Measurements from ENCODE around the gene TRPV6.
A peak's percentile ranks its signal among the peaks of the same experiment; 100 is the strongest.

Gene TRPV6

DNA sequence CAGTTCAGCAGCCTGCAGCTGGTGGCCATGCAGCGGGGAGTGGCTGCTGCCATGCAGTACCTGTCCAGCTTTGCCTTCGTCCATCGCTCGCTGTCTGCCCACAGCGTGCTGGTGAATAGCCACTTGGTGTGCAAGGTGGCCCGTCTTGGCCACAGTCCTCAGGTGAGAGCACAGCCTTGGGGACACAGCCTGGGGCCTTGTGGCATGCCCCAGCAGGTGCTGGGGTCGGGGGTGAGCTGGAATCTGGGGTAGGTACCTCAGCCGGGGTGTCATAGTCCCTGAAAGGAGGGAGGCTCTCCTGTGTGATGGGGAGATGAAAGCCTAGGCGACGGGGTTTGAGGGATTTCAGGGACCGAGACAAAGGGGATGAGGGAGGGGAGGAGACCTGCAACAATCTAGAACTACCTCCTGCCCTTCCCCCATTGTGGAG is 16.5 kb downstream of the TRPV6 start:
- DNase-seq (ENCODE audit: low read depth): no peak

- DNase-seq (ENCODE audit: low read depth): no peak
Observed at GRCh38 chr7:142868188-142868985, 17.2 kb downstream of the TRPV6 start.

GRCh38 chr7:142867398-142868187 is 18.0 kb downstream of the TRPV6 start:
- no peak for DNase-seq (ENCODE audit: low read depth)

DNA sequence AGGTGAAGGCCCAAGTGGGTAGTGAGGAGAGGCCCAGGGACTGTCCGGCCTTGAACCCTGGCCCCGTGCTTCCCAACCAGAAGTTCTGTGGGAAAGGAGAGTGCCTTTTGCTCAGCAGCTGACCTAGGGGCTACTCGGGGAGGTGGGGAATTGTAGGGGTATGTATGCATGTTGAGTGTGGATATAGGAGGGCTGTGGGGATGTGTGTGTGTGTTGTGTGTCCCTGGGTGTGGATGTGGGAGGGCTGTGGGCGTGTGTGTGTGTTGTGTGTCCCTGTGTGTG is 18.5 kb downstream of the TRPV6 start:
- DNase-seq (ENCODE audit: low read depth): no peak

GRCh38 chr7:142866361-142867096 is 19.0 kb downstream of the TRPV6 start:
- no peak for DNase-seq (ENCODE audit: low read depth)

DNA sequence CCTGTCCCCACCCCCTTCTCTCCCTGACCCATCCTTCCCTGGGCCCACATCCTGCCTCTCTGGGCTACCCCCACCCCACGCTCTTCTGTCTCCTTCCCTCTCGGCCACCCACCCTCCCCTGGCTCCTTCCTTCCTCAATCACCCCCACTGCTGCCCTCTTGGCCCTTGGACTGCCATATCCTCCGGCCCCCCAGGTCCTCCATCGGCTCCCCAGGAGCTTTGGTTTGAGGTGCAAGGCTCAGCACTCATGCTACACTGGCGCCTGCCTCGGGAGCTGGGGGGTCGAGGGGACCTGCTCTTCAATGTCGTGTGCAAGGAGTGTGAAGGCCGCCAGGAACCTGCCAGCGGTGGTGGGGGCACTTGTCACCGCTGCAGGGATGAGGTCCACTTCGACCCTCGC is 19.8 kb downstream of the TRPV6 start:
- DNase-seq (ENCODE audit: low read depth): no peak

GRCh38 chr7:142864980-142865747 is 20.4 kb downstream of the TRPV6 start:
- no peak for DNase-seq (ENCODE audit: low read depth)

DNA sequence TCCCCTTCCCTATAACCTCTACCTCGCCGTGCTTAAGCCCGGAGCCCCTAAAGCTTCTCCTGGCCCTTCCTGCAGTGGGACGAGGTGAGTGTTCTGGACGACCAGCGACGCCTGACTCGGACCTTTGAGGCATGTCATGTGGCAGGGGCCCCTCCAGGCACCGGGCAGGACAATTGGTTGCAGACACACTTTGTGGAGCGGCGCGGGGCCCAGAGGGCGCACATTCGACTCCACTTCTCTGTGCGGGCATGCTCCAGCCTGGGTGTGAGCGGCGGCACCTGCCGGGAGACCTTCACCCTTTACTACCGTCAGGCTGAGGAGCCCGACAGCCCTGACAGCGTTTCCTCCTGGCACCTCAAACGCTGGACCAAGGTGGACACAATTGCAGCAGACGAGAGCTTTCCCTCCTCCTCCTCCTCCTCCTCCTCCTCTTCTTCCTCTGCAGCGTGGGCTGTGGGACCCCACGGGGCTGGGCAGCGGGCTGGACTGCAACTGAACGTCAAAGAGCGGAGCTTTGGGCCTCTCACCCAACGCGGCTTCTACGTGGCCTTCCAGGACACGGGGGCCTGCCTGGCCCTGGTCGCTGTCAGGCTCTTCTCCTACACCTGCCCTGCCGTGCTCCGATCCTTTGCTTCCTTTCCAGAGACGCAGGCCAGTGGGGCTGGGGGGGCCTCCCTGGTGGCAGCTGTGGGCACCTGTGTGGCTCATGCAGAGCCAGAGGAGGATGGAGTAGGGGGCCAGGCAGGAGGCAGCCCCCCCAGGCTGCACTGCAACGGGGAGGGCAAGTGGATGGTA is 21.5 kb downstream of the TRPV6 start:
- DNase-seq (ENCODE audit: low read depth): no peak

GRCh38 chr7:142862786-142863400 is 22.7 kb downstream of the TRPV6 start:
- no peak for DNase-seq (ENCODE audit: low read depth)

DNA sequence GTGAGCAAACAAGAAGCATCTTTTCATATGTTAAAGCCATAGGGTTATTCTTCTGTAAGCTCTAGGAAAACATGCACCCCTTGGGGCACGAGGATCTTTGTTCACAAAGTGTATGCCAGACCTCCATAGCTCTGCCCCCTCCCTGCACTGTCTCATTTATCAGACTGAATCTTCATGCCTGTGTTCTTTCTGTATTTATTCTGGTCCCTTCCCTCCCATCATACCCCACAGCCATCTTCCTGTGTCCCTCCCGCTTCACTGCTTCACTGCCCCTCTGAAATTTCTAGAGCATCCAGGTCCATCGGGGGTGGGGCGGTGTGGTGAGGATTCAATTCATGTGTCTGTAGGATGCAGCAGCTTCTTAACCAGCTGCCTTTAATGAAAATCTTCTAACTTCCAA is 23.2 kb downstream of the TRPV6 start:
- no peak for DNase-seq (ENCODE audit: low read depth)

- DNase-seq (ENCODE audit: low read depth): no peak
Observed at GRCh38 chr7:142860968-142861367, 24.6 kb downstream of the TRPV6 start.

DNA sequence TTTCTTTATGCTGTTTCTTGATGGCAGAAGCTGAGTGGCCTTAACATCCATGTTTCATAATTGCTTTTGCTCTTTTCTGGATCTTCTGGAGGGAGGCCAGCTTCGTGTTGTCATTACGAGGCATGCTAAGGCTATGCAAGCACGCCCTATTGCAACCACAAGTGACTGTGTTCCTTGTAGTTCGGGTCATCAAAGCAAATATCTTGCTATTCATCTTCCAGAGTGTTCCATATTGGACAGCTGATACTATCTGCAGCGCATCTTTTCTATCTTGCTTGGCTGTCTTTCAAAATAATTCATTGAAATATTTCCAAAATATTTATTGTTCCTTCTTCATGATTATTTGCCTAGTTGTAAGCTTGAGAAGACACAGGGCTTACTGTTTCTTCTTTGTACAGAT is 25.7 kb downstream of the TRPV6 start:
- no peak for DNase-seq (ENCODE audit: low read depth)

- no peak for DNase-seq (ENCODE audit: low read depth)
Observed at GRCh38 chr7:142859411-142859810, 26.1 kb downstream of the TRPV6 start.

- DNase-seq (ENCODE audit: low read depth): no peak
Observed at GRCh38 chr7:142857625-142858024, 27.9 kb downstream of the TRPV6 start.

DNA sequence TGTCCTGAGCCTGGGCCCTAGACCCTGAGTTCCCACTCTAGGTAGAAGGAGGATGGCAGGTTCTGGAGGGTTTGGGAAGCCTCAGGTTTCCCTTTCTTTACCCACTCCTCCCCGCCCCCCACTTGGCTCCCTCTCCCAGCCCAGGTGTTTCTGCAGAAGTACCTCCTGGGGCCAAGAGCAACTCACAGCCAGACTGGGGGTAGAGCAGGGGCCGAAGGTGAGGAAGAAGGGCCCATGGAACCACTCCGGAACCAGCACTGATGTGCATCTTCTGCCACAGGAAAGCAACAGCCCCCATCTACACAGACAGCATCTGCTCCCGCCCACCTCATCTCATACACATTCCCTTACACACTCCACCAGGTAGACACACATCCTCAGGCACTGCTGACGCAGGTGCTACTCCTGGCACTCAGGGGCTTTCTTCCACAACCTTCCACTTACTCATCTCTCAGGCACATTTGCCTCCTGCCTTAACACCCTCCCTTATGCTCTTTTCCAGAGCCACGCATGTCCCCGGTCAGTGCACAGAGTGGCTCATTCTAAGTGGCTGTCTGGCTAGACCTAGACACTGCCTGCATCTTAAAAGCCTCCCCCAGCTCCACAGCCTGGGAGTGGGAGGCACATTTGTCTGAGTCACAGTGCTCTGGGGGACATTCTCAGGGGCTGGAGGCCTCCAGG is 28.8 kb downstream of the TRPV6 start:
- DNase-seq (ENCODE audit: low read depth): no peak

GRCh38 chr7:142855756-142856564 is 29.6 kb downstream of the TRPV6 start:
- DNase-seq (ENCODE audit: low read depth): no peak

DNA sequence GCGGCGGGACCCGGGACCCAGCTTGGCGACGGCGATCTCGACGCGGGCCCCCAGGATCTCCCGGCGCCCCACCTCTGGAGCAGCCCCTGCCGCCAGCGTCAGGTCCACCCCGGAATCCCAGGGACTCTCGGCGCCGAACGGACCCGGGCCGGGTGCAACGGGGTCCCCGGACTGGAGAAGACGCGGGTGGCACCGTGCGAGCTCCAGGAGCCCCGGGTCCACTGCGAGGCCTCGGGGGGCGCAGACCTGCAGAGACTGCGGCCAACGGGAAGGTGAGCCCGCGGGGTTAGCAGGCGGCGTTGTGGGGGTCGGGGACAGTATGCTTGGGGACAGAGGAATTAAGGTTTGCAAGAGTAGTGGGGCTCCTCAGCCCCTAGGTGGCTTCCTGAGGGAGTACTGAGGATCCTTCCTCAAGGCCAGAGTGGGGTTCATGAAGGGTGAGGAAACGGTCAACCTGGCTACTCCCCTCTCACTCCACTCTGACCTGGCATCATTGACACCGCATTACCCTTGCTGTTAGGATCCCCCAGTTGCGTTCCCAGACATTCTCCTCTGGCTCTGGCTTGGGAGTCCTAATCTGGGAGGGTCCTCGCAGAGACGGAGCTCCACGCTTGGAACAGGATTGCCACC is 30.3 kb downstream of the TRPV6 start:
- no peak for DNase-seq (ENCODE audit: low read depth)

- peak; percentile 44 for DNase-seq (ENCODE audit: low read depth)
Observed at GRCh38 chr7:142854372-142855113, 31.0 kb downstream of the TRPV6 start, which contains the start of gene EPHB6. TSS of gene EPHB6 (plus strand) at chr7:142855076. CDS start at chr7:142863228, 8,152 bp downstream.

Measured in activated T-cell treated with anti-CD3 and anti-CD28 coated beads for 24 hours (primary cell).